NCI-H187 treated with DMSO at 0.1 percent for 48 hours (cell line): ENCODE measurements around the gene RAB2B.

Source experiments
- DNase-seq: peaks from one replicate; lab custom pipeline; 2025; lab: John Stamatoyannopoulos, UW

RAB2B gene

GRCh38 chr14:21476925-21477681 lies at the start of gene RAB2B, which contains the start of gene TOX4:
RAB2B (minus strand) TSS chr14:21476959; CDS start chr14:21476872, 87 bp downstream.
TOX4 (plus strand) TSS chr14:21477195; CDS start chr14:21477279, 84 bp downstream.
- DNase-seq: peak; percentile 100

GRCh38 chr14:21525962-21526671 lies 49.4 kb upstream of the RAB2B start, which contains the start of gene SALL2:
SALL2 (minus strand) TSS chr14:21526346; CDS start chr14:21526127, 219 bp downstream.
- peak; percentile 97 for DNase-seq

- DNase-seq: no peak
These were observed 48.8 kb upstream of the RAB2B start for GRCh38 chr14:21525571-21525961.

- no peak for DNase-seq
These were observed 48.1 kb upstream of the RAB2B start for GRCh38 chr14:21524575-21525490.

- DNase-seq: no peak
These were observed 46.4 kb upstream of the RAB2B start for GRCh38 chr14:21523203-21523602.

- DNase-seq: no peak
These were observed 44.7 kb upstream of the RAB2B start for GRCh38 chr14:21521501-21521900.

GRCh38 chr14:21520767-21521166 lies 44.0 kb upstream of the RAB2B start:
- DNase-seq: no peak

- no peak for DNase-seq
These were observed 42.0 kb upstream of the RAB2B start for GRCh38 chr14:21518725-21519124.

- DNase-seq: no peak
These were observed 37.6 kb upstream of the RAB2B start for GRCh38 chr14:21514341-21514740.

- DNase-seq: peak; percentile 98
These were observed 34.2 kb upstream of the RAB2B start, which contains the start of gene METTL3 for GRCh38 chr14:21510735-21511657. METTL3 (minus strand) TSS chr14:21511340; CDS start chr14:21511223, 117 bp downstream.

GRCh38 chr14:21509432-21510143 lies 32.8 kb upstream of the RAB2B start:
- no peak for DNase-seq

- no peak for DNase-seq
These were observed 29.8 kb upstream of the RAB2B start for GRCh38 chr14:21506557-21506956.

GRCh38 chr14:21505012-21505553 lies 28.3 kb upstream of the RAB2B start:
- no peak for DNase-seq

- no peak for DNase-seq
These were observed 26.6 kb upstream of the RAB2B start for GRCh38 chr14:21503376-21503775.

- DNase-seq: no peak
These were observed 24.8 kb upstream of the RAB2B start for GRCh38 chr14:21501568-21501967.

- DNase-seq: peak; percentile 31
These were observed 22.1 kb upstream of the RAB2B start for GRCh38 chr14:21498540-21499526.

GRCh38 chr14:21496453-21496852 lies 19.7 kb upstream of the RAB2B start:
- no peak for DNase-seq

- no peak for DNase-seq
These were observed 18.4 kb upstream of the RAB2B start for GRCh38 chr14:21494902-21495762.
